Activated CD4-positive, alpha-beta T cell treated with anti-CD3 and anti-CD28 coated beads for 24 hours (primary cell): ENCODE results near the gene NR1H2.
"Not testable (repeated sequence)": the region's sequence is repeated elsewhere in the genome, so short reads cannot be mapped to it uniquely, and the experiment has no call there.

Experiments used
- DNase-seq, 2 donors: peaks; one replicate each; pipeline ENCODE4 v3.0.0-alpha.2; 2020; ENCODE audit warnings: low read depth in 2 of 2

NR1H2 gene

GRCh38 chr19:50376166-50377050 is at the start of gene NR1H2:
NR1H2 (plus strand) TSS chr19:50376457; CDS start chr19:50377606, 1,149 bp downstream.
- DNase-seq = peak; percentile 86 to 91

GRCh38 chr19:50327013-50327412 is 49.2 kb upstream of the NR1H2 start:
- DNase-seq = no peak

DNA sequence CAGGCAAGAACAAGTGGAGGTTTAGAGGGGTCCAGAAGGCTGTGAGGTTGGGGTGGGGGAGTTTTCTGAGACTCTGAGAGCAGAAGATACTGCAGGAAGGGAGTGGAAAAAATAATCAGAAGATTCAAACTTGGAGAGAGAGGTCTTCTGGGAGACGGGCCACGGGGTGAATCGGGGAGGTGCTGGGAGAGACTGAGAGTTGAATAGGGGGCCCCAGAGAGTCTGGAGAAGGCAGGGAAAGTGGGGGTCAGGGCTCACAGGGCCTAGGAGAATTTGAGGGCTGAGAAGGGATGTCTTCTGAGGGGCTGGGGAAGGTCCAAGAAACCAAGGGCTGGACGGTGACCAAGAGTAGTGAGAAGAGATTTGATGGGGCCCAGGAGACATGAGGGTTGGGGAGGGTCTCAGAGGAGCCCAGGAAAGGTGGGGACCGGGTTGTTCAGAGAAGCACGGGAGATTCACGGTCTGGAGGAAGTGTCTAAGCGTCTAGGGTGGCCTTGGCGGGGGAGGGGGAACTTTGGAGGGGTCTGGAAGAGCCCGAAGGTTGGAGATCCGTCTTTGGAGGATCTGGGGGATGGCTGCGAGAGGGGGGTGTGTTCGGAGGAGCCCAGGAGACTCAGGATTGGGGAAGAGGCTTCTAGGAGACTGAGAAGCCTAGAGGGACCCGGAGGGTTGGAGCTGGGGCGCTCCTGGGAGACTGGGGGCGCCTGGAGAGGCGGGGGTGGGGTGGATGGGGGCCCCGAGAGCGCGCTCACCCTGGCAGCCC is 48.6 kb upstream of the NR1H2 start:
- DNase-seq = no peak

DNA sequence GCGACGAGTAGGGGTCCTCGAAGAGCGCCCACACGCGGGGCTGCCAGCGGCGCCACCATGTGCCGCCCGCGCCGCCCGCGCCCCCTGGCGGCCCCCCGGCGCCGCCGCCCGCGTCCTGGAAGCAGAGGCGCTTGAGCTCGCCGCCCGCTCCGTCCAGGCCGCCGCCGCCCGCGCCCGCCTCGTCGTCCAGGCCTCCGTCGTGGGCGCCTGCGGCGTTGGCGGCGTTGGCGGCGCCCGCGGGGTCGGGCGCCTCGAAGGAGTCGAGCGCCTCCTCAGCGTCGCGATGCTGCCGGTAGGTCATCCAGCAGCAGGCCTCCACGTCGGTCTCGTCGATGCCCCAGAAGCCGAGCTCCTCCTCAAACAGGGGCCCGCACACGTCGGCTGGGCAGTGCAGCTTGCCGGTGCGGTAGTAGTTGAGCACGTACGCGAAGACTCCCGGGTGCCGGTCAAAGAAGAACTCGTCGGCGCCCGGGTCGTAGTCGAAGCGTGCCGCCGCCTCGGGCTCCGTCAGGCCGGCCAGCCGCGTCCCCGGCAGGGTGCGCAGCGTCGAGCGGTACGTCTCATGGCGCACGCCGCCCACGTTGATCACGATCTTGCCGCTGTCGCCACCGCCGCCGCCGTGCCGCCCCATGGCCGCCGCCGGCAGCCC is 47.9 kb upstream of the NR1H2 start:
- DNase-seq = peak in 1 of 2 donors; percentile 40

GRCh38 chr19:50328873-50329145 is 47.4 kb upstream of the NR1H2 start:
- no peak for DNase-seq

DNA sequence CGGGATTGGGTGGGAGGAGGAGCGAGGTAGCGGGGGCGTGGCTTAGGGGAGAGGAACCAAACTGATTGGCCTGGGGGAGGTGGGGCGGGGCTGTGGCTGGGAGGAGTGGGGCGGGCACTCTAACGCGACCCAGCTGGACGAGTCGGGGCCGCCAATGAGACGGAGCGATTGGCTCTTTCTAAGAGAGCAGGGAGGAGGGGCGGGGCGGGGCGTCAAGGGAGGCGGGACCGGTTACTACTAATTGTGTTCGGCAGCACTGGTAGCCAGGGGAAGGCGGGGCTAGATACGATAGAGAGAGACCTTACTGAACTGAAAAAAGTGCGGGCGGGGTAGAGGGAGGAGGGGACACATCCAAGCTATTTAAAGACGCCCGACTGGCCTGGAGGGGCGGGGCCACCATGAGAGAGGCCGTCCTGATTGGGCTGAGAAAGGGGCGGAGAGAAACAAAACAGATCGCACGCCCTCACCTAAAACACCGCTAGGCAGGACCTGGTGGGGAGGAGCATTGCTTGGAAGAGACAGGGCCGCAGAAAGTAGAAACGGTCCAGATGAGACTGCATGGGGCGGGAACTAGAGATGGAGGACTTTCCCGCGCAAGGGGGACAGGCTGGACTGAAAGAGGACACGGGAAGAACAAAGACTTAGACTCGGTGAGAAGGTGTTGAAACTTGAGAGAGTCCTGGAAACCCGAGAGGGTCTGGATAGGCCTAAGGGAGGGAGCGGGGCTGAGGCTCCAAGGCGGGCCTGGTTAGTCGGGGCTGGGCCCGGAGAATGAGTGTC is 46.9 kb upstream of the NR1H2 start, which contains the start of gene KCNC3:
Gene KCNC3 (minus strand): TSS at position 232 of the 780 bp plus-strand sequence. CDS start 295 bp downstream, outside the sequence.
- DNase-seq = peak; percentile 87 to 98

DNA sequence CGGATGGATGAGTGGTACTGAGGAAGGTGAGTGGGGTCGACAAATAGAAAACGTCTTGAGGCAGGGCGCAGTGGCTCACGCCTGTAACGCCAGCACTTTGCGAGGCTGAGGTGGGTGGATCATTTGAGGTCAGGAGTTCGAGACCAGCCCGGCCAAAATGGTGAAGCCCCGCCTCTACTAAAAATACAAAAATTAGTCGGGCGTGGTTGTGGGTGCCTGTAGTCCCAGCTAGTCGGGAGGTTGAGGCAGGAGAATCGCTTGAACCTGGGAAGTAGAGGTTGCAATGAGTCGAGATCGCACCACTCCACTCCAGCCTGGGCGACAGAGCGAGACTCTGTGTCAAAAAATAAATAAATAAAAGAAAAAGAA is 46.3 kb upstream of the NR1H2 start:
- not testable (repeated sequence) for DNase-seq

- DNase-seq = peak; percentile 57 to 79
These were observed 45.7 kb upstream of the NR1H2 start for GRCh38 chr19:50330365-50331078.

DNA sequence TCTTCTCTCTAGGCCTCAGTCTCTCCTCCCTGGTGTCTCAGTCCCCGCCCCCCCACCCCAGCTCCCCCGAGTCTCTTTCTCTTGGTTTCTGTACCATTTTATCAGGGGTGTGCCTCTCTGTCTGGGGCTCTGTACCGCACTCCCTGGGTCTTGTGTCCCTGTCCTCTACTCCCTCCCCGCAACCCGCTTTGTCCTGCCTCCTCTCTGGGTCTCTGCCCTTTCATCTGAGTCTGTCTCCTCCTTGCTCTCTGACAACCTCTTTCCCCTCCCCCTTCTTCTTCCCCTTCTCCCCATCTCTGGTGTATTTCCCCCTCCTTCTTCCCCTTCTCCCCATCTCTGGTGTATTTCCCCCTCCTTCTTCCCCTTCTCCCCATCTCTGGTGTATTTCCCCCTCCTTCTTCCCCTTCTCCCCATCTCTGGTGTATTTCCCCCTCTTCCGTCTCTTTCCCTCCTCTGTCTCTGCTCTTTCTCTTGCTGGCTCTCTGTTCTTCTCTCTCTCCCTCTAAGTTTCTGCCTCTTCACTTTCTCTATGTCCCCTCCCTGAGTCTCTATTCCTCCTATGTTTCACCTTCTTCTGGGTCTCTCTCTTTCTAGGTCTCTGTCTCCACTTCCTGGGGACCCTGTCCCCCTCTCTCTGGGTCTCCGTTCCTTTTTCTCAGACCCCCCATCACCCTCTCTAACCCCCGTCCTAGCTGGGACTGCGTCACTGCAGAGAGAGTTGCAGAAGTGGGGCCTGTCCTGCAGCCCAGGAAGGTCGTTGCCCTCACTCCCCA is 44.9 kb upstream of the NR1H2 start:
- no peak for DNase-seq

GRCh38 chr19:50331994-50332243 is 44.3 kb upstream of the NR1H2 start:
- DNase-seq = no peak

- DNase-seq = no peak
These were observed 43.8 kb upstream of the NR1H2 start for GRCh38 chr19:50332244-50333038.

GRCh38 chr19:50333235-50333736 is 43.0 kb upstream of the NR1H2 start:
- peak; percentile 78 to 92 for DNase-seq

- DNase-seq = peak; percentile 71 to 75
These were observed 42.3 kb upstream of the NR1H2 start for GRCh38 chr19:50333737-50334617.

GRCh38 chr19:50334741-50335421 is 41.4 kb upstream of the NR1H2 start:
- no peak for DNase-seq

DNA sequence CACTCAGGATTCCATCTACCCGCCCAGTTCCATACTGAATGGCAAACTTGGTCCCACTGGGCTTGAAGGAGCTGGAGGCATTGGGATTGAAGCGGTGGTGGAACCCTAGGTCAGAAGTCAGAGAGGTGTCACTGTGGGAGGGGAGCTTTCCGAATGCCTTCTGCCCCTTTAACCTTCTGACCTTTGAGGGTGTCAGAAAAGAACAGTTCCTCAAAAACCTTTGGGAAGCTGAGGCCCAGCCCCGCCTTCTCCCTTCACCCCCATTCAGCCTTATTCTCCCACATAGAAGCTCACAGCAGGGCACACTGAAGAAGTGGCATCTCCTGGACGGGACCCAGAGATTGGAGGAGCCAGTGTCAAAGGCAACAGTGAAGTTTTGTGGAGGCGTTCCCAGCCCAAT is 39.2 kb upstream of the NR1H2 start:
- not testable (repeated sequence) for DNase-seq

DNA sequence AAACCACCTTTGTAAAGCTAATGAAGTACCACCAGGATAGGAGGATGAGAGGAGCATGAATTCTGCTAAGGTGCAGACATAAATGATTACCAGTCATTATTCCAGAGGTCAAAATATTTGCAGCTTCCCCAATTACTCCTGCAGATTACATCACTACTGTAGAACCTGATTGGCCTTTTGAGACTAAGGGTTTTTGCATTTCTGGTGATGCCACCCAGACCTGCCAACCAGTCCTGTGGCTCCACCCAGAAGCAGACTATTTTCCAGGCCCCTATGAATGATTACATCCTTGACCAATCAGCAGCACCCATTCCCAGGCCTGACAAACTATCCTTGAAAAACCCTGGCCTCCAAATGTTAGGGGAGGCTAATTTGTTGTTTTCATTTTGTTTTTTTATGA is 35.9 kb upstream of the NR1H2 start:
- DNase-seq = no peak

- no peak for DNase-seq
These were observed 35.1 kb upstream of the NR1H2 start for GRCh38 chr19:50341091-50341564.
